HepG2 (cell line): ENCODE data around the gene IL24.
A peak's percentile ranks its signal among the peaks of the same experiment; 100 is the strongest.

ENCODE experiments used
- JUND ChIP-seq: sonication (generic); formaldehyde crosslinking; IDR thresholded peaks from 2 replicates; pipeline ENCODE4 v1.8.0; 2022; ENCODE audit warnings: mild to moderate bottlenecking, missing genetic modification reagents
- KMT2B ChIP-seq: IDR thresholded peaks from 2 replicates; pipeline ENCODE4 v1.6.1; 2016; ENCODE audit warnings: missing genetic modification reagents, missing compliant biosample characterization
- SAFB2 ChIP-seq: sonication (generic); formaldehyde crosslinking; IDR thresholded peaks from 2 replicates; pipeline ENCODE4 v1.5.1; 2020; ENCODE audit warnings: missing genetic modification reagents, low read depth, mild to moderate bottlenecking, borderline replicate concordance
- STAG1 ChIP-seq: sonication (generic); formaldehyde crosslinking; IDR thresholded peaks from 2 replicates; pipeline ENCODE4 v1.4.0; 2020; ENCODE audit warnings: missing genetic modification reagents
- TCF7L2 ChIP-seq: IDR thresholded peaks from 2 replicates; pipeline ENCODE4 v1.6.1; 2011; ENCODE audit warnings: mild to moderate bottlenecking, low read depth, low read length, moderate library complexity
- ZFX ChIP-seq: sonication (generic); formaldehyde crosslinking; IDR thresholded peaks from 2 replicates; pipeline ENCODE4 v1.4.0; 2020; ENCODE audit warnings: mild to moderate bottlenecking, low read depth, missing genetic modification reagents, moderate library complexity
- ZZZ3 ChIP-seq: sonication (generic); formaldehyde crosslinking; IDR thresholded peaks from 2 replicates; pipeline ENCODE4 v1.4.0; 2020; ENCODE audit warnings: missing genetic modification reagents, mild to moderate bottlenecking, borderline replicate concordance
- TF ChIP-seq, protein P1 (sequence below): sonication (generic); formaldehyde crosslinking; conservative IDR thresholded peaks from 2 replicates; pipeline ENCODE4 v1.4.0; 2020; ENCODE audit warnings: missing genetic modification reagents

DNA sequence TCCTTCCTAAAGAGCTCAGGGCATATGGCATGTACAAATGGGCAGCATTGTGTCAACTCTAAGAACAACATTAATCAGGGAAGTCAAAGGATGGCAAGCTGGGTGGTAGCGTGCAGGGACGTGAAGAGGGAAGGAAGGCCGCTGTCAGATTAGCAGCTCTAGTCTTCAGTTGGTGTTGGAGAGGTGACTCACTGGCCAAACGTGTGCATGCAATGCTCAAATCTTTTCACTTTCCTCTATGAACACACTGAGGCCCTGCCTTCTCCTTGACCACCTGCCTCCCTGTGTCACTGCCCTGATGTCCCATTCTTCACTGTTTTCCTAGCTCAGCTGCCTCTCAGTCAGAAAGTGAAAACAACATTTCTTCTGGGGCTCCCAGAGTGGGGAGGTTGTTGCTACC, 54.9 kb downstream of the IL24 start:
- TF ChIP-seq ZFX (CRISPR knock-in tag): peak; percentile 65
- no peak for TF ChIP-seq JUND
- TF ChIP-seq, protein P1, sequence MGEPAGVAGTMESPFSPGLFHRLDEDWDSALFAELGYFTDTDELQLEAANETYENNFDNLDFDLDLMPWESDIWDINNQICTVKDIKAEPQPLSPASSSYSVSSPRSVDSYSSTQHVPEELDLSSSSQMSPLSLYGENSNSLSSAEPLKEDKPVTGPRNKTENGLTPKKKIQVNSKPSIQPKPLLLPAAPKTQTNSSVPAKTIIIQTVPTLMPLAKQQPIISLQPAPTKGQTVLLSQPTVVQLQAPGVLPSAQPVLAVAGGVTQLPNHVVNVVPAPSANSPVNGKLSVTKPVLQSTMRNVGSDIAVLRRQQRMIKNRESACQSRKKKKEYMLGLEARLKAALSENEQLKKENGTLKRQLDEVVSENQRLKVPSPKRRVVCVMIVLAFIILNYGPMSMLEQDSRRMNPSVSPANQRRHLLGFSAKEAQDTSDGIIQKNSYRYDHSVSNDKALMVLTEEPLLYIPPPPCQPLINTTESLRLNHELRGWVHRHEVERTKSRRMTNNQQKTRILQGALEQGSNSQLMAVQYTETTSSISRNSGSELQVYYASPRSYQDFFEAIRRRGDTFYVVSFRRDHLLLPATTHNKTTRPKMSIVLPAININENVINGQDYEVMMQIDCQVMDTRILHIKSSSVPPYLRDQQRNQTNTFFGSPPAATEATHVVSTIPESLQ: no peak
- TF ChIP-seq TCF7L2: no peak
- TF ChIP-seq ZZZ3 (CRISPR knock-in tag): no peak
- no peak for TF ChIP-seq KMT2B (CRISPR knock-in tag)
- no peak for TF ChIP-seq SAFB2 (CRISPR knock-in tag)
- TF ChIP-seq STAG1 (CRISPR knock-in tag): no peak
